ENCODE data around the gene ACP1. TPM values are rescaled to one million over a fixed set of nuclear protein-coding genes. Genes with fewer than 3 reads are reported as not detected.
A peak's percentile ranks its signal among the peaks of the same experiment; 100 is the strongest.

ACP1 gene
- total RNA-seq (2022) (120 and 124 TPM in 2 replicates), Bru-seq, nascent RNA (percentile 95 among the genes with signal in this experiment), BruChase-seq, experiment 1, labeled RNA remaining after a 6-hour chase (percentile 93 among the genes with signal in this experiment), BruChase-seq, experiment 2, labeled RNA remaining after a 2-hour chase (percentile 90 among the genes with signal in this experiment)
- long read RNA-seq, transcript ACP1-202 (6 exons, 1,552 nt) = minor isoform, 34 of 339 reads
- long read RNA-seq, transcript ACP1-209 (7 exons, 577 nt) = minor isoform, 31 of 339 reads
- long read RNA-seq, transcript ACP1-201 (6 exons, 1,549 nt) = major isoform, 252 of 339 reads
- long read RNA-seq, partial matches to known transcripts = 3 of 339 reads
- long read RNA-seq, other reads (novel, unspliced or antisense) = 17 of 339 reads

- peak; percentile 99 for DNase-seq
- Mint-ChIP-seq H3K27me3 (ENCODE audit: unreplicated experiment) (no peaks in the 10 kb centered on the region), H3K27ac (ENCODE audit: unreplicated experiment) (peak within 1 kb of the TSS; percentile 92), H3K4me1 (ENCODE audit: low read depth, unreplicated experiment) (peaks cover 44% of the 10 kb centered on the region), H3K9me3 (ENCODE audit: low read depth, unreplicated experiment) (no peaks in the 10 kb centered on the region), H3K4me3 (ENCODE audit: low read depth, unreplicated experiment) (peak within 1 kb of the TSS; percentile 99), H3K36me3 (ENCODE audit: insufficient read depth, unreplicated experiment) (peaks cover 49% of the 10 kb centered on the region)
- BruUV-seq (replicated peaks) = no TSS peak
- CTCF ChIA-PET = interaction anchor here (0.7 kb wide), 1 partner anchor 231 kb away, joined by 3 read pairs; no protein-coding TSS in a partner anchor
- intact Hi-C loops (cut with micrococcal nuclease; ENCODE audit: unreplicated experiment) = loop anchor here (1.0 kb wide), 1 partner anchor 25 kb away; no protein-coding TSS in a partner anchor
- TF ChIP-seq CTCF (IDR thresholded peaks at IDR 0.05; ENCODE audit: unreplicated experiment) = no peak
Measured at GRCh38 chr2:264493-265468, at the start of gene ACP1. ACP1 (plus strand) TSS chr2:264947; CDS start chr2:264965, 18 bp downstream.

DNA sequence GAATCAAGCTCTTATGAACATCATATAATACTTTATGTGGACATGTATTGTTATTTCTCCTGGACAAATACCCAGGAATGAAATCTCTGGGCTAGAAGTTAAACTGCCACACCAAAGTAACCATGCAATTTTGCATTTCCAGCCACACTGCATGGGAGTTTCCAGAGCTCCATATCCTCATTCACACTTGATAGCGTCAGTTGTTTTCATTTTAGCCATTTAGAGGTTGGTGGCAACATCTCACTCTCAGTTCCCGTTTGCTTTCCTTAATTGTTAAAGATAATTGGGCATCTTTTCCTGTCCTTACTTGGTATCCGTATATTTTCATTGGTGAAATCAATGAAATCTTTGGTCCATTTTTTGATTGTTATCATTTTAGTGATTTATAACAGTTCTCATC, 48.7 kb upstream of the ACP1 start:
- Mint-ChIP-seq H3K36me3 (ENCODE audit: insufficient read depth, unreplicated experiment) (no peaks in the 10 kb centered on the region), H3K27me3 (ENCODE audit: unreplicated experiment) (peaks cover 14% of the 10 kb centered on the region), H3K27ac (ENCODE audit: unreplicated experiment) (no peak overlapping the region), H3K9me3 (ENCODE audit: low read depth, unreplicated experiment) (peaks cover 6% of the 10 kb centered on the region), H3K4me1 (ENCODE audit: low read depth, unreplicated experiment) (no peaks in the 10 kb centered on the region), H3K4me3 (ENCODE audit: low read depth, unreplicated experiment) (no peak overlapping the region)
- intact Hi-C loops (cut with micrococcal nuclease; ENCODE audit: unreplicated experiment) = no loop called here
- TF ChIP-seq CTCF (IDR thresholded peaks at IDR 0.05; ENCODE audit: unreplicated experiment) = no peak
- CTCF ChIA-PET = no interaction called here
- no peak for DNase-seq
- no TSS peak for BruUV-seq (replicated peaks)

DNA sequence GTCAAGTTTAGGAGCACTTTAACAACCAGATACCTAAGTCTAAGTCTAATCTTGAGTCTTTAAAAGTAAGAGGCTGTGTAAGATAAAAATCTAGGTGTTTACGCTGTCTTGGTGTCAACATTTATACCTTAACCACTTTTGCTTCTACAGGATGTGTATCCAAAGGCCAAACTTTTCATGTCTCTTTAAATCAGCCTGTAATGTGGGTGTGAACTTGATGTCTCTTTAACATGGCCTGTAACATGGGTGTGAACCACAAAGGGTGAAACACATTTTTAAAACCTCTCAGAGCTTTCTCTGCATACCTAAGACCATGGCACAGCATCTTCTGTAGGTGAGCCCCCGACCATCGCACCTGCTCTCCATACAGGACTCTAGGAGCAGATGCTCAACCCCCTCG, 41.3 kb upstream of the ACP1 start:
- H3K27me3 Mint-ChIP-seq (ENCODE audit: unreplicated experiment) = no peaks in the 10 kb centered on the region
- no peak overlapping the region for H3K4me3 Mint-ChIP-seq (ENCODE audit: low read depth, unreplicated experiment)
- CTCF ChIA-PET = no interaction called here
- TF ChIP-seq CTCF (IDR thresholded peaks at IDR 0.05; ENCODE audit: unreplicated experiment) = no peak
- intact Hi-C loops (cut with micrococcal nuclease; ENCODE audit: unreplicated experiment) = no loop called here
- DNase-seq = no peak
- BruUV-seq (replicated peaks) = no TSS peak
- no peak overlapping the region for H3K27ac Mint-ChIP-seq (ENCODE audit: unreplicated experiment)
- H3K36me3 Mint-ChIP-seq (ENCODE audit: insufficient read depth, unreplicated experiment) = peaks cover 12% of the 10 kb centered on the region
- no peaks in the 10 kb centered on the region for H3K9me3 Mint-ChIP-seq (ENCODE audit: low read depth, unreplicated experiment)
- H3K4me1 Mint-ChIP-seq (ENCODE audit: low read depth, unreplicated experiment) = no peaks in the 10 kb centered on the region

- CTCF ChIA-PET = no interaction called here
- no peak overlapping the region for H3K4me3 Mint-ChIP-seq (ENCODE audit: low read depth, unreplicated experiment)
Measured at GRCh38 chr2:223971-224760, 40.6 kb upstream of the ACP1 start.

More at GRCh38 chr2:223971-224760, 40.6 kb upstream of the ACP1 start:
- no peaks in the 10 kb centered on the region for H3K4me1 Mint-ChIP-seq (ENCODE audit: low read depth, unreplicated experiment)
- H3K9me3 Mint-ChIP-seq (ENCODE audit: low read depth, unreplicated experiment) = no peaks in the 10 kb centered on the region
- no peak overlapping the region for H3K27ac Mint-ChIP-seq (ENCODE audit: unreplicated experiment)
- peaks cover 13% of the 10 kb centered on the region for H3K36me3 Mint-ChIP-seq (ENCODE audit: insufficient read depth, unreplicated experiment)
- no peak for TF ChIP-seq CTCF (IDR thresholded peaks at IDR 0.05; ENCODE audit: unreplicated experiment)
- H3K27me3 Mint-ChIP-seq (ENCODE audit: unreplicated experiment) = no peaks in the 10 kb centered on the region
- DNase-seq = no peak
- BruUV-seq (replicated peaks) = no TSS peak
- intact Hi-C loops (cut with micrococcal nuclease; ENCODE audit: unreplicated experiment) = no loop called here
